ENCODE data around the gene HNF4A.

The HNF4A gene

GRCh38 chr20:44406572-44407137 lies 51.2 kb downstream of the HNF4A start:
- no peak for DNase-seq (ENCODE audit: low spot score)

GRCh38 chr20:44407402-44408184 lies 52.1 kb downstream of the HNF4A start:
- DNase-seq (ENCODE audit: low spot score), result peak; percentile 44

- DNase-seq (ENCODE audit: low spot score), result no peak
These were observed 53.7 kb downstream of the HNF4A start for GRCh38 chr20:44409132-44409600.

GRCh38 chr20:44410583-44411019 lies 55.1 kb downstream of the HNF4A start:
- DNase-seq (ENCODE audit: low spot score), result no peak

GRCh38 chr20:44411020-44411756 lies 55.7 kb downstream of the HNF4A start:
- DNase-seq (ENCODE audit: low spot score), result no peak

- no peak for DNase-seq (ENCODE audit: low spot score)
These were observed 56.4 kb downstream of the HNF4A start for GRCh38 chr20:44411757-44412401.

GRCh38 chr20:44412402-44413144 lies 57.1 kb downstream of the HNF4A start:
- DNase-seq (ENCODE audit: low spot score), result no peak

GRCh38 chr20:44413575-44414345 lies 58.3 kb downstream of the HNF4A start:
- DNase-seq (ENCODE audit: low spot score), result no peak

- no peak for DNase-seq (ENCODE audit: low spot score)
These were observed 58.8 kb downstream of the HNF4A start for GRCh38 chr20:44414346-44414714.

GRCh38 chr20:44414808-44415207 lies 59.3 kb downstream of the HNF4A start:
- no peak for DNase-seq (ENCODE audit: low spot score)

- DNase-seq (ENCODE audit: low spot score), result no peak
These were observed 60.6 kb downstream of the HNF4A start for GRCh38 chr20:44415833-44416715.

- DNase-seq (ENCODE audit: low spot score), result no peak
These were observed 62.8 kb downstream of the HNF4A start for GRCh38 chr20:44418069-44418905.

GRCh38 chr20:44419131-44419844 lies 63.8 kb downstream of the HNF4A start:
- no peak for DNase-seq (ENCODE audit: low spot score)

GRCh38 chr20:44420497-44420896 lies 65.0 kb downstream of the HNF4A start:
- no peak for DNase-seq (ENCODE audit: low spot score)

GRCh38 chr20:44422083-44422482 lies 66.6 kb downstream of the HNF4A start:
- no peak for DNase-seq (ENCODE audit: low spot score)

GRCh38 chr20:44423480-44423879 lies 68.0 kb downstream of the HNF4A start:
- no peak for DNase-seq (ENCODE audit: low spot score)

GRCh38 chr20:44424039-44424495 lies 68.6 kb downstream of the HNF4A start:
- no peak for DNase-seq (ENCODE audit: low spot score)

- no peak for DNase-seq (ENCODE audit: low spot score)
These were observed 70.4 kb downstream of the HNF4A start for GRCh38 chr20:44425923-44426322.

Data from iPS-NIHi11 (cell line).